Measurements from ENCODE around the gene FAM81A. TPM values are rescaled to one million over a fixed set of nuclear protein-coding genes. Genes with fewer than 3 reads are reported as not detected.

The FAM81A gene
- total RNA-seq, 1 donor, result 0.94 TPM

DNA sequence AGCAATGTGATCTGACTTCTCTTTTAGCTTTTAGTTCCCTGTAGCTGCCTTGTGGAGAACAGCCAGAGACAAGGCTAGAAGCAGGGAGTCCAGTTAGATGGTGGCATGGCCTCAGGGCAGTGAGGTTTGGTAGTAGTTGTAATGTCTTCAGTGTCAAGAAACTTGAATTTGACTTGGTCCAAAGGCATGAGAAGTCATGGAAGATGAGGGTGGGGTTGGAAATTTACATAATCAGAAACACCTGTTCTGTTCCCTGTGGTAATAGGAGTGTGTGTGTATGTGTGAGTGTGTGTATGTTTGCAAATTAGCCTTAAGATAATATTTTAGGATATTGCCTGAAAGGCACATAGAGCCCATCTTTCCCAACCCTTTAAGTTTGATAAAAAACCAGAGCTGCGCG, 118.4 kb downstream of the FAM81A start:
- Histone ChIP-seq H3K9me3 (ENCODE audit: low read depth, low read length) (no peaks in the 10 kb centered on the region), H3K4me3 (ENCODE audit: low read length) (no peak overlapping the region), H3K4me1 (ENCODE audit: insufficient read depth, low read length) (peaks cover 1% of the 10 kb centered on the region), H3K27me3 (ENCODE audit: insufficient read depth, low read length) (no peaks in the 10 kb centered on the region)

- no peaks in the 10 kb centered on the region for H3K4me1 ChIP-seq (ENCODE audit: insufficient read depth, low read length)
- H3K27me3 ChIP-seq (ENCODE audit: insufficient read depth, low read length), result no peaks in the 10 kb centered on the region
- H3K4me3 ChIP-seq (ENCODE audit: low read length), result no peak overlapping the region
- no peaks in the 10 kb centered on the region for H3K9me3 ChIP-seq (ENCODE audit: low read depth, low read length)
Measured at GRCh38 chr15:59557581-59557980, 119.6 kb downstream of the FAM81A start.

GRCh38 chr15:59558851-59559250, 120.9 kb downstream of the FAM81A start:
- H3K27me3 ChIP-seq (ENCODE audit: insufficient read depth, low read length), result no peaks in the 10 kb centered on the region
- H3K9me3 ChIP-seq (ENCODE audit: low read depth, low read length), result no peaks in the 10 kb centered on the region
- no peak overlapping the region for H3K4me3 ChIP-seq (ENCODE audit: low read length)
- H3K4me1 ChIP-seq (ENCODE audit: insufficient read depth, low read length), result no peaks in the 10 kb centered on the region

- no peaks in the 10 kb centered on the region for H3K9me3 ChIP-seq (ENCODE audit: low read depth, low read length)
- H3K4me3 ChIP-seq (ENCODE audit: low read length), result no peak overlapping the region
- no peaks in the 10 kb centered on the region for H3K4me1 ChIP-seq (ENCODE audit: insufficient read depth, low read length)
- no peaks in the 10 kb centered on the region for H3K27me3 ChIP-seq (ENCODE audit: insufficient read depth, low read length)
Measured at GRCh38 chr15:59561547-59561946, 123.6 kb downstream of the FAM81A start.

- H3K27me3 ChIP-seq (ENCODE audit: insufficient read depth, low read length), result no peaks in the 10 kb centered on the region
- no peaks in the 10 kb centered on the region for H3K9me3 ChIP-seq (ENCODE audit: low read depth, low read length)
- no peak overlapping the region for H3K4me3 ChIP-seq (ENCODE audit: low read length)
- no peaks in the 10 kb centered on the region for H3K4me1 ChIP-seq (ENCODE audit: insufficient read depth, low read length)
Measured at GRCh38 chr15:59562448-59563186, 124.6 kb downstream of the FAM81A start.

DNA sequence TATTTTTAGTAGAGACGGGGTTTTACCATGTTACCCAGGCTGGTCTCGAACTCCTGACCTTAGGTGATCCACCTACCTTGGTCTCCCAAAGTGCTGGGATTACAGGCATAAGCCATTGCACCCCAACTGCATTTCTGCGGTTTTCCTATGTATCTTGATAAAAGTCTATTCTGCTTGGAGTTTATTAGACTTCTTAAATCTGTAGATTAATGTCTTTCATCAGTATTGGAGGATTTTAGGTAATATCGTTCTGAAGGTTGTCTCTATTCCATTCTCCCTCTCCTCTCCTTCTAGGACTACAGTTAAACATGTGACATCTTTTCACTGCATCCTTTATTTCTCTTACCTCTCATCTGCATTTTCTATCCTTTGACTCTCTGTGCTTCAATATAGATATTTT, 127.3 kb downstream of the FAM81A start:
- no peaks in the 10 kb centered on the region for H3K9me3 ChIP-seq (ENCODE audit: low read depth, low read length)
- no peaks in the 10 kb centered on the region for H3K4me1 ChIP-seq (ENCODE audit: insufficient read depth, low read length)
- H3K27me3 ChIP-seq (ENCODE audit: insufficient read depth, low read length), result no peaks in the 10 kb centered on the region
- no peak overlapping the region for H3K4me3 ChIP-seq (ENCODE audit: low read length)

DNA sequence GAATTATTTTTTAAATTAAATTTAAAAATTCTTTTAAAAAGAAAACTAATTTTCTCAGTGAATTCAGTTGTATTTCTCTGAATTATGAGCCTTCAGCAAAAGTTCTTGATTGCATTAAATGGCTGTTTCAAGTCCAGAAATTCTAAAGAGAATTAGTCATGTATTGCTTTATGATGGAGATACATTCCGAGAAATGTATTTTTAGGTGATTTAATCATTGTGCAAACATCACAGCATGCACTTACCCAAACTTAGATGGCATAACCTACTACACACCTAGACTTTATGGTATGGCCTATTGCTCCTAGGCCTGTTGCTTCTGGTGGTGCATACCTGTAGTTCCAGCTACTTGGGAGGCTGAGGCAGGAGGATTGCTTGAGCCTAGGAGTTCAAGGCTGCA, 129.3 kb downstream of the FAM81A start:
- H3K9me3 ChIP-seq (ENCODE audit: low read depth, low read length), result no peaks in the 10 kb centered on the region
- no peaks in the 10 kb centered on the region for H3K27me3 ChIP-seq (ENCODE audit: insufficient read depth, low read length)
- H3K4me1 ChIP-seq (ENCODE audit: insufficient read depth, low read length), result no peaks in the 10 kb centered on the region
- H3K4me3 ChIP-seq (ENCODE audit: low read length), result no peak overlapping the region

DNA sequence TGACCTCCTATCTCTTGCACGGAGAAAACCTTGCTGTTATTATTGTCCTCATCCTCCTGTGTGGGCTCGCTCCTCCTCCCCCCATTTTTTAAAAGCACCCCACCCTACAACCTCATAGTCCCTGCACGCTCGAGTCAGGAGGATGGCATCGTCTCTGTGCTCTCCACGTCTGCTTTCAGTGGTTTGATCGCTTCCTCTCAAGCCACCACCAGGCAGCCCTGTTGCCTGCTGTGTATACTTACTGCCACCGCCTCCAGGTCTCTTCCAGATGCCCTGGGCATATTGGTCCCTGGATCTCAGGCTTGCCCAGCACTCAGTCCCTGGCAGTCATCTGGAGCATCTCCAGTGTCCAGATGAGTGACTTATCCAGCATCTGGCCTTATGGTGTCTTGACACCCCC, 131.5 kb downstream of the FAM81A start:
- no peak overlapping the region for H3K4me3 ChIP-seq (ENCODE audit: low read length)
- H3K27me3 ChIP-seq (ENCODE audit: insufficient read depth, low read length), result no peaks in the 10 kb centered on the region
- no peaks in the 10 kb centered on the region for H3K4me1 ChIP-seq (ENCODE audit: insufficient read depth, low read length)
- no peaks in the 10 kb centered on the region for H3K9me3 ChIP-seq (ENCODE audit: low read depth, low read length)

DNA sequence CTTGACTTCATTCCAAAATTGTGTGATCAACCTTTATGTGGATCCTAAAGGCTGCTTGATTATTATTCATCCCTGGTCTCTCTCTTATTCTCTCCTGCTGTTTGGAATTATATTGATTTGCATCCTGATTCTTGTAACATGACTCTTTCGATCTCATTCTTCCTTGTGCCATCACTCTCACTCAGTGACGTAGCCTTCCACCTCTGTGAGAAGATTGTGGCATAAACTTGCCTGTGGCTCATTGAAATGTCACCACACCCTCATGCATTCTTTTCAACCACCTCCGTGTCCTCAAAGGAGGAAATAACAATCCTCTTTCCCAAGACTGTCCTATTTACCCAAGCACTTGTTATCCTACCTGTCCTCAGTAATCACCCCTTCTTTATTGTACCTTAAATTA, 132.3 kb downstream of the FAM81A start:
- no peaks in the 10 kb centered on the region for H3K27me3 ChIP-seq (ENCODE audit: insufficient read depth, low read length)

GRCh38 chr15:59571606-59572005, 133.6 kb downstream of the FAM81A start:
- H3K9me3 ChIP-seq (ENCODE audit: low read depth, low read length), result no peaks in the 10 kb centered on the region

More for the DNA sequence above, 132.3 kb downstream of the FAM81A start:
- H3K4me3 ChIP-seq (ENCODE audit: low read length), result no peak overlapping the region
- no peaks in the 10 kb centered on the region for H3K4me1 ChIP-seq (ENCODE audit: insufficient read depth, low read length)
- H3K9me3 ChIP-seq (ENCODE audit: low read depth, low read length), result no peaks in the 10 kb centered on the region

More at GRCh38 chr15:59571606-59572005, 133.6 kb downstream of the FAM81A start:
- H3K4me3 ChIP-seq (ENCODE audit: low read length), result no peak overlapping the region
- no peaks in the 10 kb centered on the region for H3K4me1 ChIP-seq (ENCODE audit: insufficient read depth, low read length)
- H3K27me3 ChIP-seq (ENCODE audit: insufficient read depth, low read length), result no peaks in the 10 kb centered on the region

Other genes with a start within 250 kb of the FAM81A start
- not detected for gene LDHAL6B, start 231.3 kb upstream of the FAM81A start, total RNA-seq
- gene MYO1E, start 65.3 kb upstream of the FAM81A start, total RNA-seq, result 17.3 TPM
- not detected for gene GCNT3, start 173.6 kb downstream of the FAM81A start, total RNA-seq
- 31.2 TPM for gene GTF2A2, start 219.3 kb downstream of the FAM81A start, total RNA-seq

Data from mononuclear cell (primary cell).